ENCODE results near the gene ARMH4.

DNA sequence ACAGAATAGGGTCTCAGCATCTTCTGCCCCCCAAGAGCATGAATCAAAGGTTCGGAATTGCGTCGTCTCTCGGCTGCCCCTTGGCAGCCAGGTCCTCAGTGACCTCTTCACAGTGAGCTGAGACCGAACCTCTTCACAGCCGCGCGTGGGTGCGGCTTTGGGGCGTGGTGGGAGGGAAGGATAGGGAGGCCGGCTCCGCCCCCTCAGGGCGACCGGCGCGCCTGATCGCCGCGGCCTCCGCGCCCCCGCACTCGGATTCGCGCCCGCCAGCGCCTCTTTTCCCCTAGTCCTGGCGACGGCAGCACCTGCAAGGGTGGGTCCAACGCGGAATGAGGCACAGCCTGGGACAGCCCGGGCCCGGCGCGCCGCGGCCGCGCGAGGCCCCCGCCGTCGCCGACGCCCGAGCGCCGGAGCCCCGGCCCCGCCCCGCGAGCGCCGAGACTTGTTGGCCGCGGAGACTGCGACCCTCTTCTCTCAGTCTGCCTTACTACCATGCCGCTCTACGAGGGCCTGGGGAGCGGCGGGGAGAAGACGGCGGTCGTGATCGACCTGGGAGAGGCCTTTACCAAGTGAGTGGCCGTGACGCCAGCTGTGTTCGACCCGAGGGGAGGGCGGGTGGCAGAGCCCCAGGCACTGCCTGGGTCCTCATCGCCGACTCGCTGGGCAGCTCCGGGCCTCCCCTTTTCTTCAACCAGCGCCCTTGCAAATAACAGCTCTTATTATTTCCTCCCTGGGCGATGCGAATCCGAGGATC, 47.9 kb upstream of the ARMH4 start, which contains the start of gene ACTR10:
- TF ChIP-seq, protein P1, sequence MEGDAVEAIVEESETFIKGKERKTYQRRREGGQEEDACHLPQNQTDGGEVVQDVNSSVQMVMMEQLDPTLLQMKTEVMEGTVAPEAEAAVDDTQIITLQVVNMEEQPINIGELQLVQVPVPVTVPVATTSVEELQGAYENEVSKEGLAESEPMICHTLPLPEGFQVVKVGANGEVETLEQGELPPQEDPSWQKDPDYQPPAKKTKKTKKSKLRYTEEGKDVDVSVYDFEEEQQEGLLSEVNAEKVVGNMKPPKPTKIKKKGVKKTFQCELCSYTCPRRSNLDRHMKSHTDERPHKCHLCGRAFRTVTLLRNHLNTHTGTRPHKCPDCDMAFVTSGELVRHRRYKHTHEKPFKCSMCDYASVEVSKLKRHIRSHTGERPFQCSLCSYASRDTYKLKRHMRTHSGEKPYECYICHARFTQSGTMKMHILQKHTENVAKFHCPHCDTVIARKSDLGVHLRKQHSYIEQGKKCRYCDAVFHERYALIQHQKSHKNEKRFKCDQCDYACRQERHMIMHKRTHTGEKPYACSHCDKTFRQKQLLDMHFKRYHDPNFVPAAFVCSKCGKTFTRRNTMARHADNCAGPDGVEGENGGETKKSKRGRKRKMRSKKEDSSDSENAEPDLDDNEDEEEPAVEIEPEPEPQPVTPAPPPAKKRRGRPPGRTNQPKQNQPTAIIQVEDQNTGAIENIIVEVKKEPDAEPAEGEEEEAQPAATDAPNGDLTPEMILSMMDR (IDR thresholded peaks at IDR 0.05), result no peak
- peak; percentile 45 to 83 for TF ChIP-seq POLR2A (IDR thresholded peaks at IDR 0.05)
